Right lobe of liver (tissue), 6 donors: ENCODE data around the gene YTHDF1. TPM values are rescaled to one million over a fixed set of nuclear protein-coding genes. Genes with fewer than 3 reads are reported as not detected.

Experiments
- ATAC-seq, 4 donors: fragments of 200-7000 bp; cut with Tn5 transposase; one replicate each; pipeline ENCODE4 v1.9.1; 2020; ENCODE audit warnings: mild to moderate bottlenecking in 4 of 4, moderate library complexity in 4 of 4
- DNase-seq, 3 donors: peaks; one replicate each; pipeline ENCODE4 v3.0.0-alpha.2; 2020
- H3K27ac ChIP-seq, 3 donors: fragments of 200-600 bp; one replicate each; pipeline ENCODE4 v1.8.0; 2022
- H3K27me3 ChIP-seq, 2 donors: fragments of 200-600 bp; one replicate each; pipeline ENCODE4 v1.8.0; 2022
- H3K36me3 ChIP-seq, 4 donors: fragments of 200-600 bp; sonication (generic) in 1 of 4; one replicate each; pipeline versions ENCODE4 v1.5.1 to v1.8.0; 2017 to 2022; ENCODE audit warnings: control low read depth in 1 of 4
- H3K4me1 ChIP-seq, 4 donors: fragments of 200-600 bp; sonication (generic) in 1 of 4; one replicate each; pipeline versions ENCODE4 v1.5.1 to v1.8.0; 2017 to 2022; ENCODE audit warnings: control low read depth in 1 of 4
- H3K4me3 ChIP-seq, 3 donors: fragments of 200-600 bp; one replicate each; pipeline ENCODE4 v1.8.0; 2022
- H3K9me3 ChIP-seq, 4 donors: fragments of 200-600 bp; sonication (generic) in 1 of 4; one replicate each; pipeline versions ENCODE4 v1.5.1 to v1.8.0; 2017 to 2022; ENCODE audit warnings: control low read depth in 1 of 4
- CTCF ChIP-seq, 4 donors: fragments of 200-600 bp in 3 of 4; fragments of 450-650 bp in 1 of 4; IDR thresholded peaks; one replicate each; pipeline versions ENCODE4 v1.5.1 to v1.8.0; 2016 to 2022; ENCODE audit warnings: antibody characterized with exemption in 4 of 4, mild to moderate bottlenecking in 2 of 4
- POLR2A ChIP-seq: fragments of 450-650 bp; IDR thresholded peaks from one replicate; pipeline ENCODE4 v1.6.1; 2017; ENCODE audit warnings: antibody characterized with exemption, mild to moderate bottlenecking
- WGBS: methylation state at CpG from one replicate; pipeline ENCODE4 v1.1.6; 2018; ENCODE audit warnings: low coverage, low lambda C conversion rate; ENCODE audit not compliant: insufficient coverage; ENCODE audit errors: missing lambda C conversion rate; 5-methylcytosine and 5-hydroxymethylcytosine counted together
- intact Hi-C, 2 donors: fragments of 100-400 bp; cut with DNase I; formaldehyde crosslinking; loops; one replicate each; pipeline versions ENCODE4 v1.11.2 to v1.14.1; 2022
- total RNA-seq, 6 experiments: library from RNA; depleted of rRNA in 2 of 6; stranded (reverse); fragments of >200 nt in 2 of 6; fragmentation: NEBNext Ultra II Directional in 3 of 6; extraction: Animal tissue kit (Norgen Biotek cat#: 25700) in 3 of 6; gene quantifications; one replicate each; pipeline versions ENCODE4 v1.1.0 to v1.2.4, GENCODE V29; 2016 to 2023
- donor health status: DM: no; HTN: yes; CAD: no.
- donor health status: DM: no; HTN: no; CAD: no.
- donor health status: DM: no; HTN: no; CAD: no.
- donor health status: DM: no; HTN: yes; CAD: no.
- donor health status: DM: no; HTN: yes; CAD: no.

Gene YTHDF1
- total RNA-seq, 6 experiments from 2014 or later, result 16.4 to 23.6 (median 21.1) TPM

DNA sequence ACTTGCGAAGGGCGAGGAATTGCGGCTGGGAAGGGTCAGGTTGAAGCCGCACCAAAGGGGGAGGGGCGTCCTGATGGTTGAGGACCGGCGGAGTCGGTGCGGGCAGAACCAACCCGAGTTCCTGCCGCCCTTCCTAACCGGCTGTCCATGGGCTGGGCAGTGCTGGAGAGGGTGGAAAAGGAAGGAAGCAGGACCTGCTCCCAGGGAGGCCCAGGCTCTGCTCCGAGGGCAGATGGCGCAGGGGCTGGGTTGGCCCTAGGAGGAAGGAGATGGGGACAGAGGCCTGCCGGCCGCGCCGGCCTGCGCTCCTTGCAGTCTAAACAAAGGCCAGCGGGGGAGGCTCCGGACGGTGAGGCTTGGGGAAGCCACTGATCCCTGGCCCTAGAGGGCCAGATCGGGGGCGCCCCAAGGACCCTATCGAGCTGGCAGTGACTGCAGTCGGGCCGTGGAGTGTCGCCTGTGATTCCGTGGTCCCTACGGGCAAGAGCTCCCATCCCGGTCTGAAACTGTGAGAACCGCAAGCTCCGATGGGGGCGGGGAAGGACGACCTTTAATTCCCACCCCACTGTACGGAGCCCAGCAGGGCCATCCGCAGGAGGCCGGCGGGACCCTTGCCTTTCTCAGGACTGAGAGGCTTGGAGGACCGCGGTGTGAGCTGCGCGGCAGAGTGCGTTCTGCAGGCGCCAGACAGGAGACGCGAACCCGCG lies 39.4 kb downstream of the YTHDF1 start:
- ATAC-seq (no peak), DNase-seq (no peak)
- intact Hi-C loops, result loop anchor here in 1 of 2 donors (5.0 kb wide), 1 partner anchor 114 kb away; no protein-coding TSS in a partner anchor
- 2% methylated on average over 10 of the region's 49 CpGs for WGBS
- H3K27ac ChIP-seq, result no peak overlapping the region
- peaks cover 0 to 16% (median 0%) of the 10 kb centered on the region in 4 donors for H3K4me1 ChIP-seq
- H3K36me3 ChIP-seq, result no peaks in the 10 kb centered on the region
- no peaks in the 10 kb centered on the region for H3K9me3 ChIP-seq
- peaks cover 13 to 29% of the 10 kb centered on the region in 2 donors for H3K27me3 ChIP-seq
- TF ChIP-seq POLR2A (no peak), CTCF (IDR thresholded peaks at IDR 0.05) (no peak)
- H3K4me3 ChIP-seq, result no peak overlapping the region

DNA sequence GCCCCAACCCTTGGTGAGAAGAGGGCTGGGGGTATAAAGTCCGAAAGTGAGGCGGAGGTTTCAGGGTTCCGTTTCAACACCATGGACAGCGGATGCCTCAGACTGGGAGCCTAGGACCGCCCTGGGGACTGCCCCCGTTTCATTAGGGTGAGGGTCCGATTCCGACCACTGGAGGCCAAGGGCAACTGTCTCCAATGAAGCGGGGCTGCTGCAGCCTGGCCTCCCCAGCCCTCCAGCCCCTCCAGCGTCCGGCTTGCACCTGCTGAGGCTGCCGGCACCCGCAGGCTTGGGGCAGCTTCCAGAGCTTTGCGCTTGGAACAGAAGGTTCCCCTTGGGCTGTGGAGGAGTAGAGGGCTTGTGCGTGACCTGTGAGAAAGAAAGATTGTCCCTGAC lies 39.9 kb downstream of the YTHDF1 start:
- Histone ChIP-seq H3K36me3 (no peaks in the 10 kb centered on the region), H3K27ac (no peak overlapping the region), H3K4me3 (no peak overlapping the region), H3K27me3 (peaks cover 13 to 29% of the 10 kb centered on the region in 2 donors), H3K4me1 (peaks cover 0 to 16% (median 0%) of the 10 kb centered on the region in 4 donors), H3K9me3 (no peaks in the 10 kb centered on the region)
- DNase-seq, result no peak
- 7% methylated on average over 2 of the region's 15 CpGs for WGBS
- TF ChIP-seq POLR2A (no peak), CTCF (IDR thresholded peaks at IDR 0.05) (no peak)
- intact Hi-C loops, result loop anchor here in 1 of 2 donors (5.0 kb wide), 1 partner anchor 114 kb away; no protein-coding TSS in a partner anchor
- ATAC-seq, result no peak

- H3K27me3 ChIP-seq, result peaks cover 13 to 29% of the 10 kb centered on the region in 2 donors
- H3K36me3 ChIP-seq, result no peaks in the 10 kb centered on the region
- ATAC-seq (no peak), DNase-seq (no peak)
- intact Hi-C loops, result loop anchor here in 1 of 2 donors (5.0 kb wide), 1 partner anchor 113 kb away; no protein-coding TSS in a partner anchor
- H3K4me1 ChIP-seq, result peaks cover 0 to 16% (median 0%) of the 10 kb centered on the region in 4 donors
- no peaks in the 10 kb centered on the region for H3K9me3 ChIP-seq
- H3K4me3 ChIP-seq, result no peak overlapping the region
- H3K27ac ChIP-seq, result no peak overlapping the region
- no peak for TF ChIP-seq POLR2A
- TF ChIP-seq CTCF (IDR thresholded peaks at IDR 0.05), result no peak
- 1% methylated on average over 12 of the region's 77 CpGs for WGBS
These were observed 40.7 kb downstream of the YTHDF1 start for GRCh38 chr20:63175038-63175895.

DNA sequence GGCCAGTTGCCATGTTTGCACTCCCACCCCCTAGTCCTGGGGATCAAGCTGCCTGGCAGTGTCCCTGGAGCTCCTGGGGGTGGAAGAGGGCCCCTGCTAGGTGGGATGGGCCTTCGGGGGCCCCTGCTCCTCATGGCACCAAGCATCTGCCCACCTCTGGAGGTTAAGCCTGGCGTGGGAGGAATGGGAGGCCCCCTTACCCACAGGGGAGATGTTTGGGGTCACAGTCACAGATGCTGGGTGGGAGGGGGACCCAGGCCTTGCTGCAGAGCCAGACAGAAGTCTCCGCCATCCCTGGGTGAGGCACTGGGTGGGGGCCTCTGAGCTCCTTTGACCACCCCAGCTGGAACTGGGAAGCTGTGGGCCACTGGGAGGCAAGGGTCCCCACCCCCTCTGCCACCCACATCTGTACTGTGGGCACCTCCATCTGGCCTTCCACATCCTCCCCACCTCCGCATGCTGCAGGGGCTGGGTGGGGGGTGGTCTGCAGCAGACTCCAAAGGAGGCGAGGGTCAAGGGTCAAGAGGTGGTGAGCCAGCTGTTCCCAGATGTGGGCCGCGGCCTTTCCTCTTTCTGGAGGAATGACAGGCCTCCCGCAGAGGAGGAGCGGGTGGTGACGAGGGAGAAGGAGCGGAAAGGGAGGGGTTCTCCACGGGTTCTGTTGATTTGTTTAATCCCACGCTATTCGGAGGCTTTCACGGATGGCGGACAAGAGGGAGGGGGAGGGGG lies 41.5 kb downstream of the YTHDF1 start:
- intact Hi-C loops, result loop anchor here in 1 of 2 donors (5.0 kb wide), 1 partner anchor 112 kb away; no protein-coding TSS in a partner anchor
- TF ChIP-seq CTCF (IDR thresholded peaks at IDR 0.05), result no peak
- no peak for TF ChIP-seq POLR2A
- H3K4me3 ChIP-seq, result no peak overlapping the region

More for the DNA sequence above, 41.5 kb downstream of the YTHDF1 start:
- 0% methylated on average over 7 of the region's 16 CpGs for WGBS
- H3K36me3 ChIP-seq, result no peaks in the 10 kb centered on the region
- peaks cover 0 to 16% (median 0%) of the 10 kb centered on the region in 4 donors for H3K4me1 ChIP-seq
- no peak overlapping the region for H3K27ac ChIP-seq
- DNase-seq (no peak), ATAC-seq (no peak)
- peaks cover 13 to 29% of the 10 kb centered on the region in 2 donors for H3K27me3 ChIP-seq
- no peaks in the 10 kb centered on the region for H3K9me3 ChIP-seq
